Endothelial cell of umbilical vein (primary cell): ENCODE data around the gene RGS7. TPM values are rescaled to one million over a fixed set of nuclear protein-coding genes. Genes with fewer than 3 reads are reported as not detected.

ENCODE experiments used
- BruUV-seq: library from RNA; stranded (reverse); fragments of 400-500 nt; replicated peaks from 2 replicates; lab custom pipeline; 2021; lab: Mats Ljungman, UMichigan
- CTCF ChIA-PET: fragments of 300-600, 350-600 bp; sonication (Branson Sonifier 250); formaldehyde crosslinking; loops from one replicate; lab custom pipeline; 2021; ENCODE audit warnings: antibody characterized with exemption, inconsistent platforms; lab: Charles Lee
- POLR2A ChIA-PET: fragments of 300-600, 350-600 bp; sonication (Branson Sonifier 250); formaldehyde crosslinking; loops from one replicate; lab custom pipeline; 2021; ENCODE audit warnings: antibody characterized with exemption, inconsistent platforms; lab: Charles Lee
- DNase-seq: peaks from one replicate; pipeline ENCODE4 v3.0.0-alpha.2; 2011; ENCODE audit warnings: low read depth, low spot score
- FAIRE-seq: peaks from 2 replicates; lab custom pipeline; 2011; peaks lifted over from hg19 to GRCh38; lab: Jason Lieb, UNC
- H2AFZ ChIP-seq: 2 replicates; pipeline ENCODE4 v1.6.0; 2012; ENCODE audit warnings: low read depth, low read length, control low read depth, inconsistent platforms
- H3K27ac ChIP-seq: 2 replicates; pipeline ENCODE4 v1.5.1; 2011; ENCODE audit warnings: low read depth, mild to moderate bottlenecking, control low read depth, low read length, moderate library complexity; ENCODE audit not compliant: insufficient read depth
- H3K27me3 ChIP-seq, 2 experiments: 2 replicates each; pipeline versions ENCODE4 v1.6.0 to v1.6.1; 2011; ENCODE audit warnings: low read length in 2 of 2, mixed read lengths in 1 of 2; ENCODE audit not compliant: control insufficient read depth in 2 of 2, insufficient read depth in 2 of 2
- H3K36me3 ChIP-seq, 2 experiments: 2 replicates in 1 of 2; 3 replicates in 1 of 2; pipeline ENCODE4 v1.5.1; 2011; ENCODE audit warnings: low read length in 2 of 2, mild to moderate bottlenecking in 1 of 2, moderate library complexity in 1 of 2; ENCODE audit not compliant: control insufficient read depth in 2 of 2, insufficient read depth in 2 of 2; ENCODE audit errors: extremely low read depth in 1 of 2
- H3K4me1 ChIP-seq: 3 replicates; pipeline ENCODE4 v1.5.1; 2011; ENCODE audit warnings: mild to moderate bottlenecking, low read length; ENCODE audit not compliant: control insufficient read depth, insufficient read depth; ENCODE audit errors: extremely low read depth
- H3K4me2 ChIP-seq: 2 replicates; pipeline ENCODE4 v1.6.1; 2011; ENCODE audit warnings: low read length, control low read depth, mixed read lengths; ENCODE audit not compliant: insufficient read depth
- H3K4me3 ChIP-seq, 3 experiments: fragments of 200-600 bp in 1 of 3; sonication (generic), shearing (Covaris generic) in 1 of 3; replicated peaks in 1 of 3; 2 replicates each; pipeline ENCODE4 v1.5.1; 2011 to 2016; ENCODE audit warnings: control low read depth in 3 of 3, low read length in 3 of 3, mild to moderate bottlenecking in 2 of 3, inconsistent platforms in 1 of 3, low read depth in 1 of 3, moderate library complexity in 1 of 3; ENCODE audit not compliant: insufficient read depth in 1 of 3
- H3K79me2 ChIP-seq: 2 replicates; pipeline ENCODE4 v1.6.0; 2012; ENCODE audit warnings: low read length, inconsistent platforms; ENCODE audit not compliant: control insufficient read depth, insufficient read depth
- H3K9ac ChIP-seq: replicated peaks from 2 replicates; pipeline ENCODE3; 2011; ENCODE audit warnings: low read length, control low read depth; ENCODE audit not compliant: insufficient read depth; ENCODE audit errors: extremely low read depth
- H3K9me1 ChIP-seq: replicated peaks from 3 replicates; pipeline ENCODE4 v1.6.0; 2011; ENCODE audit warnings: mild to moderate bottlenecking, low read length; ENCODE audit not compliant: control insufficient read depth, insufficient read depth; ENCODE audit errors: extremely low read depth
- H3K9me3 ChIP-seq: replicated peaks from 2 replicates; pipeline ENCODE4 v1.5.1; 2012; ENCODE audit warnings: low read length, inconsistent platforms; ENCODE audit not compliant: control insufficient read depth, insufficient read depth
- H4K20me1 ChIP-seq: replicated peaks from 2 replicates; pipeline ENCODE3; 2011; ENCODE audit warnings: mild to moderate bottlenecking, low read length; ENCODE audit not compliant: control insufficient read depth, insufficient read depth; ENCODE audit errors: extremely low read depth
- EZH2 ChIP-seq: IDR thresholded peaks from 2 replicates; pipeline ENCODE4 v1.6.1; 2012; ENCODE audit warnings: borderline replicate concordance, low read depth, mild to moderate bottlenecking, moderate library complexity, low read length, inconsistent platforms; ENCODE audit not compliant: severe bottlenecking
- FOS ChIP-seq: IDR thresholded peaks from 2 replicates; pipeline ENCODE4 v1.6.1; 2011; ENCODE audit warnings: mild to moderate bottlenecking, low read length, moderate library complexity, borderline replicate concordance; ENCODE audit not compliant: insufficient read depth
- GATA2 ChIP-seq: IDR thresholded peaks from 2 replicates; pipeline ENCODE4 v1.7.0; 2011; ENCODE audit warnings: low read depth, mild to moderate bottlenecking, moderate library complexity, mixed read lengths, low read length; ENCODE audit not compliant: insufficient read length, insufficient read depth
- JUN ChIP-seq: IDR thresholded peaks from 2 replicates; pipeline ENCODE4 v1.6.1; 2011; ENCODE audit warnings: borderline replicate concordance, low read depth; ENCODE audit not compliant: insufficient read length, insufficient read depth
- MYC ChIP-seq: IDR thresholded peaks from one replicate; pipeline ENCODE4 v1.6.1; 2011; ENCODE audit warnings: mild to moderate bottlenecking, low read depth, low read length
- POLR2A ChIP-seq: IDR thresholded peaks from 2 replicates; pipeline ENCODE4 v1.6.1; 2012; ENCODE audit warnings: low read depth, mild to moderate bottlenecking, control low read depth, low read length
- POLR2AphosphoS5 ChIP-seq: IDR thresholded peaks from 2 replicates; pipeline ENCODE4 v1.6.1; 2012; ENCODE audit warnings: low read depth, mild to moderate bottlenecking, control low read depth, low read length, moderate library complexity; ENCODE audit not compliant: insufficient read depth
- dilution Hi-C: fragments of 300-500 bp; cut with MboI; formaldehyde crosslinking; loops from one replicate; pipeline ENCODE4 v1.15.0; 2019; ENCODE audit warnings: low sequenced_read_pairs; ENCODE audit not compliant: extremely low pct_ligation_motif_present
- intact Hi-C: fragments of 100-400 bp; cut with micrococcal nuclease; formaldehyde crosslinking; loops from one replicate; pipeline ENCODE4 v1.10.0; 2022
- polyA plus RNA-seq, 4 experiments: library from polyadenylated mRNA; depleted of rRNA in 3 of 4; stranded (reverse) in 3 of 4; unstranded in 1 of 4; fragments of >200 nt; gene quantifications; 2 replicates each; pipeline versions ENCODE4 v1.2.1 to v1.2.3, GENCODE V29; 2011 to 2012; ENCODE audit warnings: missing spikeins in 1 of 4
- total RNA-seq: library from RNA; stranded (reverse); gene quantifications from 2 replicates; pipeline ENCODE4 v1.2.3, GENCODE V29; 2021
- TF ChIP-seq, protein P1 (sequence below): IDR thresholded peaks from 2 replicates; pipeline ENCODE4 v1.6.1; 2011; ENCODE audit not compliant: insufficient read depth, insufficient read length
- TF ChIP-seq, protein P2 (sequence below), 2 donors: IDR thresholded peaks; 1 replicate in 1 of 2; 2 replicates in 1 of 2; pipeline ENCODE4 v1.5.1; 2011; ENCODE audit warnings: low read length in 2 of 2, mild to moderate bottlenecking in 2 of 2, moderate library complexity in 2 of 2, control low read depth in 1 of 2, inconsistent platforms in 1 of 2, low read depth in 1 of 2; ENCODE audit not compliant: insufficient read depth in 1 of 2; ENCODE audit errors: extremely low read depth in 1 of 2

RGS7 gene
- total and polyA plus RNA-seq, 2 donors (not counting 3 experiments of a cell fraction or from before 2014, with no cell fraction given): 0.43 to 0.44 TPM

DNA sequence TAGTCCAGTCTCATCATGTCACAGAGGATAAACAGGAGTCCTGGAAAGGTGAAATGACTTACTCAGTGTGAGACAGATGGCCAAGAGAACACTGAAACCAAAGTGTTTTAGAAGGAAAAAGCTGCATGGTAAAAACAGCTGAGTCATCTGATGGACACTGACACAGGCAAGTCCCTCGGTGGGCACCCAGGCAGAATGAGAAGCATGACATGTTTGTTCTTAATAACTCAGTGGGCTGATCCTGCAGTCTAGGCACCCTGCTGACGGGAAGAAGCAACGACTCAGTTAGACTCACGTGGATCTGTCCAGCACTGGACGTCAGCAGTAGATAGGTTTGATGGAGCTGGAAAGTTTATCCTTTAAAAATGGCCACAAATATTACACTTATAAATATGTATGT lies 116.9 kb downstream of the RGS7 start:
- no peak for FAIRE-seq
- H3K9ac ChIP-seq: no peak overlapping the region

DNA sequence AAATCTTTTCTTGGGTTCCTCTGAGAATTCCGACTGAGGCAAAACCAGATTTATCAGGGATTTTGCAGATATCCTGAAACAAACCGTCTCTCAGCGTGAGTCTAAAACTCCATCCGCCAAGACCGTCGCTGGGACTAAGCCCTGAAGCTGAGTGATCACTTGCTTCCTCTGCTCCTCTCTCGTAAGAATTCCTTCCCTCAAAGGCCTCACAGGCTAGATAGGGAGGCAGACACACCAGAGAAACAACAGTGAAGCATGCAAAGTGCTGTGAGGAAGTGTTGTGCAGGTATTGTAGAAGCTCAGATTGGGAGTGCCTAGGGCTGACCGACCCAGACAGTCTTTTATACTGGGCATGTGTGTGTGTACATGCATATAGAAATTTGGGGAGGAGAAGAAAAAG lies 119.1 kb downstream of the RGS7 start:
- intact Hi-C loops: no loop called here
- no peak overlapping the region for H3K27ac ChIP-seq
- dilution Hi-C loops: no loop called here
- ChIA-PET CTCF (interaction anchor here (1.1 kb wide), 1 partner anchor 19 kb away, joined by 3 read pairs; no protein-coding TSS in a partner anchor), POLR2A (no interaction called here)
- H3K9me3 ChIP-seq: no peaks in the 10 kb centered on the region
- DNase-seq (no peak), FAIRE-seq (no peak)
- no peak overlapping the region for H3K4me2 ChIP-seq
- no peaks in the 10 kb centered on the region for H4K20me1 ChIP-seq
- BruUV-seq: no TSS peak
- no peak overlapping the region for H2AFZ ChIP-seq
- H3K79me2 ChIP-seq: no peaks in the 10 kb centered on the region
- H3K9ac ChIP-seq: no peak overlapping the region
- no peak for TF ChIP-seq EZH2
- no peak for TF ChIP-seq GATA2
- TF ChIP-seq POLR2AphosphoS5: no peak
- no peak for TF ChIP-seq JUN
- TF ChIP-seq, protein P1, sequence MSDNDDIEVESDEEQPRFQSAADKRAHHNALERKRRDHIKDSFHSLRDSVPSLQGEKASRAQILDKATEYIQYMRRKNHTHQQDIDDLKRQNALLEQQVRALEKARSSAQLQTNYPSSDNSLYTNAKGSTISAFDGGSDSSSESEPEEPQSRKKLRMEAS: no peak
- no peak for TF ChIP-seq POLR2A
- TF ChIP-seq FOS: no peak
- no peak for TF ChIP-seq MYC
- TF ChIP-seq, protein P2, sequence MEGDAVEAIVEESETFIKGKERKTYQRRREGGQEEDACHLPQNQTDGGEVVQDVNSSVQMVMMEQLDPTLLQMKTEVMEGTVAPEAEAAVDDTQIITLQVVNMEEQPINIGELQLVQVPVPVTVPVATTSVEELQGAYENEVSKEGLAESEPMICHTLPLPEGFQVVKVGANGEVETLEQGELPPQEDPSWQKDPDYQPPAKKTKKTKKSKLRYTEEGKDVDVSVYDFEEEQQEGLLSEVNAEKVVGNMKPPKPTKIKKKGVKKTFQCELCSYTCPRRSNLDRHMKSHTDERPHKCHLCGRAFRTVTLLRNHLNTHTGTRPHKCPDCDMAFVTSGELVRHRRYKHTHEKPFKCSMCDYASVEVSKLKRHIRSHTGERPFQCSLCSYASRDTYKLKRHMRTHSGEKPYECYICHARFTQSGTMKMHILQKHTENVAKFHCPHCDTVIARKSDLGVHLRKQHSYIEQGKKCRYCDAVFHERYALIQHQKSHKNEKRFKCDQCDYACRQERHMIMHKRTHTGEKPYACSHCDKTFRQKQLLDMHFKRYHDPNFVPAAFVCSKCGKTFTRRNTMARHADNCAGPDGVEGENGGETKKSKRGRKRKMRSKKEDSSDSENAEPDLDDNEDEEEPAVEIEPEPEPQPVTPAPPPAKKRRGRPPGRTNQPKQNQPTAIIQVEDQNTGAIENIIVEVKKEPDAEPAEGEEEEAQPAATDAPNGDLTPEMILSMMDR (IDR thresholded peaks at IDR 0.05; ENCODE audit: extremely low read depth in 1 of 2, insufficient read depth in 1 of 2, low read depth in 1 of 2, low read length in 2 of 2): no peak
- H3K36me3 ChIP-seq: no peaks in the 10 kb centered on the region
- no peaks in the 10 kb centered on the region for H3K9me1 ChIP-seq
- no peaks in the 10 kb centered on the region for H3K27me3 ChIP-seq
- no peaks in the 10 kb centered on the region for H3K4me1 ChIP-seq
- H3K4me3 ChIP-seq: no peak overlapping the region

More for the DNA sequence above, 116.9 kb downstream of the RGS7 start:
- no peak for DNase-seq
- TF ChIP-seq POLR2AphosphoS5 (no peak), FOS (no peak)
- ChIA-PET POLR2A (no interaction called here), CTCF (no interaction called here)
- intact Hi-C loops: no loop called here
- Histone ChIP-seq H4K20me1 (no peaks in the 10 kb centered on the region), H3K36me3 (no peaks in the 10 kb centered on the region), H3K4me3 (no peak overlapping the region), H3K9me1 (no peaks in the 10 kb centered on the region), H2AFZ (no peak overlapping the region), H3K4me2 (no peak overlapping the region), H3K27me3 (no peaks in the 10 kb centered on the region), H3K4me1 (no peaks in the 10 kb centered on the region), H3K9me3 (no peaks in the 10 kb centered on the region), H3K79me2 (no peaks in the 10 kb centered on the region), H3K27ac (no peak overlapping the region)
- dilution Hi-C loops: no loop called here
- BruUV-seq: no TSS peak
